H9 (cell line): ENCODE measurements around the gene TNPO2. TPM values are rescaled to one million over a fixed set of nuclear protein-coding genes. Genes with fewer than 3 reads are reported as not detected.

ENCODE experiments used
- DNase-seq: peaks from one replicate; pipeline ENCODE4 v3.0.0-alpha.2; 2017
- H2AFZ ChIP-seq: one replicate; pipeline ENCODE4 v1.6.1; 2013; ENCODE audit warnings: mild to moderate bottlenecking, low read length, control low read depth, moderate library complexity
- H2AK5ac ChIP-seq: 2 replicates; pipeline ENCODE4 v1.6.1; 2013; ENCODE audit warnings: low read length, control low read depth, mixed read lengths; ENCODE audit not compliant: insufficient read length
- H2BK120ac ChIP-seq: one replicate; pipeline ENCODE4 v1.6.1; 2013; ENCODE audit warnings: low read depth, mild to moderate bottlenecking, low read length, control low read depth, inconsistent platforms; ENCODE audit not compliant: poor library complexity, severe bottlenecking
- H2BK12ac ChIP-seq: 2 replicates; pipeline ENCODE4 v1.6.1; 2013; ENCODE audit warnings: low read length, control low read depth, mixed read lengths, low read depth; ENCODE audit not compliant: insufficient read length
- H2BK15ac ChIP-seq: 2 replicates; pipeline ENCODE4 v1.6.1; 2013; ENCODE audit warnings: low read depth, low read length, control low read depth
- H2BK20ac ChIP-seq: one replicate; pipeline ENCODE4 v1.6.1; 2013; ENCODE audit warnings: low read depth, mild to moderate bottlenecking, low read length, control low read depth, inconsistent platforms; ENCODE audit not compliant: poor library complexity, severe bottlenecking
- H2BK5ac ChIP-seq: 2 replicates; pipeline ENCODE4 v1.6.1; 2013; ENCODE audit warnings: low read length, control low read depth, mixed read lengths; ENCODE audit not compliant: insufficient read length
- H3K14ac ChIP-seq: 2 replicates; pipeline ENCODE4 v1.6.1; 2013; ENCODE audit warnings: low read length, control low read depth; ENCODE audit not compliant: insufficient read depth
- H3K18ac ChIP-seq: 2 replicates; pipeline ENCODE4 v1.6.1; 2013; ENCODE audit warnings: low read depth, mild to moderate bottlenecking, mixed read lengths, low read length, control low read depth; ENCODE audit not compliant: insufficient read length
- H3K23ac ChIP-seq: 2 replicates; pipeline ENCODE4 v1.6.1; 2013; ENCODE audit warnings: low read length, control low read depth, mixed read lengths, low read depth; ENCODE audit not compliant: insufficient read length
- H3K23me2 ChIP-seq: 2 replicates; pipeline ENCODE4 v1.6.1; 2013; ENCODE audit warnings: low read depth, mild to moderate bottlenecking, mixed read lengths, low read length, control low read depth; ENCODE audit not compliant: insufficient read length, poor library complexity, severe bottlenecking
- H3K27ac ChIP-seq: 2 replicates; pipeline ENCODE4 v1.5.1; 2013; ENCODE audit warnings: low read length, control low read depth, mixed read lengths, low read depth; ENCODE audit not compliant: insufficient read length
- H3K27me3 ChIP-seq: 2 replicates; pipeline ENCODE4 v1.6.1; 2013; ENCODE audit warnings: low read length, control low read depth, inconsistent platforms; ENCODE audit not compliant: insufficient read depth
- H3K4ac ChIP-seq: 2 replicates; pipeline ENCODE4 v1.6.1; 2013; ENCODE audit warnings: low read depth, mild to moderate bottlenecking, control low read depth, inconsistent platforms, low read length, moderate library complexity
- H3K4me1 ChIP-seq: 2 replicates; pipeline ENCODE4 v1.6.1; 2013; ENCODE audit warnings: low read length, control low read depth, inconsistent platforms; ENCODE audit not compliant: insufficient read depth
- H3K4me2 ChIP-seq: 2 replicates; pipeline ENCODE4 v1.6.1; 2013; ENCODE audit warnings: low read length, control low read depth, mixed read lengths; ENCODE audit not compliant: insufficient read length, insufficient read depth
- H3K56ac ChIP-seq: 2 replicates; pipeline ENCODE4 v1.6.1; 2013; ENCODE audit warnings: low read depth, mild to moderate bottlenecking, mixed read lengths, low read length, control low read depth; ENCODE audit not compliant: insufficient read length
- H3K79me1 ChIP-seq: 2 replicates; pipeline ENCODE4 v1.6.1; 2013; ENCODE audit warnings: low read depth, mild to moderate bottlenecking, moderate library complexity, low read length, control low read depth, inconsistent platforms; ENCODE audit not compliant: insufficient read depth, poor library complexity, severe bottlenecking
- H3K79me2 ChIP-seq: 2 replicates; pipeline ENCODE4 v1.6.1; 2013; ENCODE audit warnings: low read length, control low read depth, inconsistent platforms; ENCODE audit not compliant: insufficient read depth
- H3K9ac ChIP-seq: 2 replicates; pipeline ENCODE4 v1.6.1; 2013; ENCODE audit warnings: low read length, control low read depth, mixed read lengths; ENCODE audit not compliant: insufficient read length; ENCODE audit errors: extremely low read depth
- H3K9me3 ChIP-seq: one replicate; pipeline ENCODE4 v1.6.1; 2013; ENCODE audit warnings: low read depth, low read length, inconsistent platforms; ENCODE audit not compliant: control insufficient read depth
- H3T11ph ChIP-seq: one replicate; pipeline ENCODE4 v1.6.1; 2013; ENCODE audit warnings: mild to moderate bottlenecking, low read length, control low read depth, inconsistent platforms
- H4K20me1 ChIP-seq: one replicate; pipeline ENCODE4 v1.6.1; 2013; ENCODE audit not compliant: control insufficient read depth, insufficient read length, insufficient read depth
- H4K5ac ChIP-seq: 2 replicates; pipeline ENCODE4 v1.6.1; 2013; ENCODE audit warnings: low read depth, mild to moderate bottlenecking, mixed read lengths, low read length, control low read depth; ENCODE audit not compliant: insufficient read length
- H4K8ac ChIP-seq: replicated peaks from 2 replicates; pipeline ENCODE4 v1.6.1; 2013; ENCODE audit warnings: low read length, control low read depth, mixed read lengths, low read depth; ENCODE audit not compliant: insufficient read length
- H4K91ac ChIP-seq: 2 replicates; pipeline ENCODE4 v1.6.1; 2013; ENCODE audit warnings: low read depth, mild to moderate bottlenecking, moderate library complexity, mixed read lengths, low read length, control low read depth; ENCODE audit not compliant: insufficient read length
- H3K27ac Mint-ChIP-seq, 3 experiments: 2 replicates in 2 of 3; 3 replicates in 1 of 3; pipeline ENCODE4 v1.8.0; 2020 to 2021; ENCODE audit warnings: mixed read lengths in 3 of 3, mild to moderate bottlenecking in 1 of 3, moderate library complexity in 1 of 3
- H3K27me3 Mint-ChIP-seq: 2 replicates; pipeline ENCODE4 v1.8.0; 2021; ENCODE audit warnings: low read depth, mild to moderate bottlenecking, moderate library complexity, mixed read lengths
- H3K36me3 Mint-ChIP-seq, 3 experiments: 2 replicates in 2 of 3; 3 replicates in 1 of 3; pipeline ENCODE4 v1.8.0; 2020 to 2021; ENCODE audit warnings: low read depth in 3 of 3, mixed read lengths in 3 of 3; ENCODE audit not compliant: insufficient read depth in 1 of 3
- H3K4me1 Mint-ChIP-seq, 2 experiments: 2 replicates each; pipeline ENCODE4 v1.8.0; 2020; ENCODE audit warnings: mixed read lengths in 2 of 2
- H3K4me3 Mint-ChIP-seq, 2 experiments: 2 replicates in 1 of 2; 3 replicates in 1 of 2; pipeline ENCODE4 v1.8.0; 2020 to 2021; ENCODE audit warnings: mild to moderate bottlenecking in 2 of 2, mixed read lengths in 2 of 2, moderate library complexity in 1 of 2
- H3K9me3 Mint-ChIP-seq, 2 experiments: 2 replicates in 1 of 2; 3 replicates in 1 of 2; pipeline ENCODE4 v1.8.0; 2020; ENCODE audit warnings: mild to moderate bottlenecking in 2 of 2, mixed read lengths in 2 of 2, moderate library complexity in 1 of 2
- WGBS: extraction: QIAGEN DNeasy Blood & Tissue Kit; methylation state at CpG from one replicate; pipeline ENCODE4 v1.1.7; 2013; ENCODE audit warnings: missing lambda C conversion rate, low lambda C conversion rate, mixed read lengths; ENCODE audit not compliant: insufficient read length; ENCODE audit errors: extremely low coverage; 5-methylcytosine and 5-hydroxymethylcytosine counted together
- total RNA-seq: library from RNA; stranded (reverse); gene quantifications from 2 replicates; pipeline ENCODE4 v1.2.1, GENCODE V29; 2021
- TF ChIP-seq, protein P1 (sequence below): fragments of 200-600 bp; sonication (generic); conservative IDR thresholded peaks from 3 replicates; pipeline ENCODE4 v1.8.0; 2021; ENCODE audit warnings: antibody characterized with exemption, mild to moderate bottlenecking

The TNPO2 gene
- total RNA-seq, 1 experiment from 2014 or later: 159 TPM

DNA sequence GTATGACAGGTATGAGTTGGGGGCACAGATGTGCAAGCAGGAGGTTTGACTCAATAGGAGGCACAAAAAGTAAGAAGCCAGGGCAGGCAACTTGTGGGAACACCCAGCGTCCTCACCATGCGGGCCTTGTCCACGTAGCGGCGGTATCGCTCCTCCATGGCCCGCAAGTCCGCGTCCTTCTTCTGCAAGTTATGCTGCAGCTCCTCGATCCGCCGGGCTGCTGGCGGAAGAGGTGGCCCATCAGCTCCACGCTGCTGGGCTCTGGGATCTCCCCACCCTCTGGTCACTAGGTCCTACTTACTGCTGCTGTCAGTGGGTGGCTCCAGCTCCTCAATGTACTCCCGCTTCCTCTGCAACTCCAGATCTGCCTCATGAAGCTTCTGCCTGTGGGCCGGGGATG, 41.0 kb upstream of the TNPO2 start:
- no peaks in the 10 kb centered on the region for H3K79me2 ChIP-seq
- TF ChIP-seq, protein P1, sequence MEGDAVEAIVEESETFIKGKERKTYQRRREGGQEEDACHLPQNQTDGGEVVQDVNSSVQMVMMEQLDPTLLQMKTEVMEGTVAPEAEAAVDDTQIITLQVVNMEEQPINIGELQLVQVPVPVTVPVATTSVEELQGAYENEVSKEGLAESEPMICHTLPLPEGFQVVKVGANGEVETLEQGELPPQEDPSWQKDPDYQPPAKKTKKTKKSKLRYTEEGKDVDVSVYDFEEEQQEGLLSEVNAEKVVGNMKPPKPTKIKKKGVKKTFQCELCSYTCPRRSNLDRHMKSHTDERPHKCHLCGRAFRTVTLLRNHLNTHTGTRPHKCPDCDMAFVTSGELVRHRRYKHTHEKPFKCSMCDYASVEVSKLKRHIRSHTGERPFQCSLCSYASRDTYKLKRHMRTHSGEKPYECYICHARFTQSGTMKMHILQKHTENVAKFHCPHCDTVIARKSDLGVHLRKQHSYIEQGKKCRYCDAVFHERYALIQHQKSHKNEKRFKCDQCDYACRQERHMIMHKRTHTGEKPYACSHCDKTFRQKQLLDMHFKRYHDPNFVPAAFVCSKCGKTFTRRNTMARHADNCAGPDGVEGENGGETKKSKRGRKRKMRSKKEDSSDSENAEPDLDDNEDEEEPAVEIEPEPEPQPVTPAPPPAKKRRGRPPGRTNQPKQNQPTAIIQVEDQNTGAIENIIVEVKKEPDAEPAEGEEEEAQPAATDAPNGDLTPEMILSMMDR: no peak
- no peaks in the 10 kb centered on the region for H3K27me3 ChIP-seq
- H3K27ac Mint-ChIP-seq: no peak overlapping the region
- no peak overlapping the region for H2AK5ac ChIP-seq
- H3K23ac ChIP-seq: no peak overlapping the region
- no peak overlapping the region for H3K4me2 ChIP-seq
- H3K79me1 ChIP-seq: no peaks in the 10 kb centered on the region
- H4K20me1 ChIP-seq: no peaks in the 10 kb centered on the region
- H4K5ac ChIP-seq: no peak overlapping the region
- no peak overlapping the region for H2BK20ac ChIP-seq
- H3K4me1 Mint-ChIP-seq: peaks cover 3 to 11% of the 10 kb centered on the region in 2 experiments
- no peak overlapping the region for H2BK120ac ChIP-seq
- H3K23me2 ChIP-seq: no peaks in the 10 kb centered on the region
- H3K36me3 Mint-ChIP-seq: peaks cover 32 to 65% (median 54%) of the 10 kb centered on the region in 3 experiments
- no peak overlapping the region for H2BK5ac ChIP-seq
- H4K91ac ChIP-seq: no peak overlapping the region
- peak overlapping the region in 1 of 2 experiments; percentile 44; a peak in 1 of 5 replicates for H3K4me3 Mint-ChIP-seq
- H2AFZ ChIP-seq: no peak overlapping the region
- H3K56ac ChIP-seq: no peak overlapping the region
- no peak overlapping the region for H2BK12ac ChIP-seq
- H4K8ac ChIP-seq: no peak overlapping the region
- H3K14ac ChIP-seq: no peak overlapping the region
- no peak overlapping the region for H3K4ac ChIP-seq
- DNase-seq: no peak
- H3K4me1 ChIP-seq: no peaks in the 10 kb centered on the region; the same call in 1 of the 2 replicates
- H3K9me3 ChIP-seq: no peaks in the 10 kb centered on the region
- H2BK15ac ChIP-seq: no peak overlapping the region
- H3K9me3 Mint-ChIP-seq: peaks cover 0 to 3% of the 10 kb centered on the region in 2 experiments; a peak in 2 of 5 replicates
- no peak overlapping the region for H3K27ac ChIP-seq
- H3K27me3 Mint-ChIP-seq: no peaks in the 10 kb centered on the region; the same call in 1 of the 2 replicates
- no peak overlapping the region for H3K9ac ChIP-seq
- no peak overlapping the region for H3T11ph ChIP-seq
- no CpG with 5 or more reads among the region's 16 CpGs for WGBS
- H3K18ac ChIP-seq: no peak overlapping the region
